D721Med (cell line): ENCODE measurements around the gene USP48.

Experiments
- DNase-seq: peaks from one replicate; pipeline ENCODE4 v3.0.0; 2011; ENCODE audit warnings: low spot score; ENCODE audit not compliant: insufficient read length
- FAIRE-seq: peaks from 2 replicates; lab custom pipeline; 2011; peaks lifted over from hg19 to GRCh38; lab: Jason Lieb, UNC
- CTCF ChIP-seq: IDR thresholded peaks from 2 replicates; pipeline ENCODE4 v1.5.1; 2012; ENCODE audit warnings: mild to moderate bottlenecking, control low read depth; ENCODE audit not compliant: insufficient read depth; ENCODE audit errors: missing control alignments

USP48 gene

GRCh38 chr1:21670956-21671902 lies 111.7 kb downstream of the USP48 start:
- TF ChIP-seq CTCF, result no peak
- FAIRE-seq (no peak), DNase-seq (no peak)

GRCh38 chr1:21670059-21670881 lies 112.7 kb downstream of the USP48 start:
- TF ChIP-seq CTCF, result no peak
- DNase-seq (no peak), FAIRE-seq (no peak)

- FAIRE-seq (no peak), DNase-seq (no peak)
- no peak for TF ChIP-seq CTCF
Observed at GRCh38 chr1:21669258-21670058, 113.5 kb downstream of the USP48 start, which contains the start of gene RAP1GAP. TSS of gene RAP1GAP (minus strand) at chr1:21669357. CDS start at chr1:21620032, 49,325 bp downstream.

- FAIRE-seq, result no peak
- DNase-seq, result no peak
- no peak for TF ChIP-seq CTCF
Observed at GRCh38 chr1:21668951-21669257, 114.0 kb downstream of the USP48 start.

- TF ChIP-seq CTCF, result no peak
- DNase-seq (no peak), FAIRE-seq (no peak)
Observed at GRCh38 chr1:21668232-21668950, 114.6 kb downstream of the USP48 start.
